WERI-Rb-1 (cell line): Measurements from ENCODE around the gene DNAJB6.

Source experiments
- DNase-seq: peaks from one replicate; pipeline ENCODE4 v3.0.0-alpha.2; 2020
- H3K27ac ChIP-seq: fragments of 250-450 bp; sonication (Bioruptor Pico); 2 replicates; pipeline ENCODE4 v1.5.1; 2020; ENCODE audit warnings: mild to moderate bottlenecking, moderate library complexity
- H3K27me3 ChIP-seq: fragments of 250-450 bp; sonication (Bioruptor Pico); 2 replicates; pipeline ENCODE4 v1.5.1; 2021; ENCODE audit warnings: mild to moderate bottlenecking, low read depth, moderate library complexity; ENCODE audit not compliant: insufficient read depth, severe bottlenecking
- H3K36me3 ChIP-seq: fragments of 250-450 bp; sonication (Bioruptor Pico); 2 replicates; pipeline ENCODE4 v1.5.1; 2020; ENCODE audit warnings: mild to moderate bottlenecking, moderate library complexity
- H3K4me3 ChIP-seq: 2 replicates; pipeline ENCODE4 v1.5.1; 2011; ENCODE audit warnings: low read depth, mild to moderate bottlenecking, control low read depth, low read length
- H3K9me3 ChIP-seq: fragments of 250-450 bp; sonication (Bioruptor Pico); 2 replicates; pipeline ENCODE4 v1.5.1; 2021; ENCODE audit warnings: mild to moderate bottlenecking, moderate library complexity; ENCODE audit not compliant: severe bottlenecking
- CTCF ChIP-seq: IDR thresholded peaks from 2 replicates; pipeline ENCODE4 v1.5.1; 2011; ENCODE audit warnings: low read depth, mild to moderate bottlenecking, control low read depth, inconsistent platforms, low read length

The DNAJB6 gene

GRCh38 chr7:157423348-157423747 is 86.5 kb downstream of the DNAJB6 start:
- H3K27me3 ChIP-seq = no peaks in the 10 kb centered on the region
- DNase-seq = no peak
- no peaks in the 10 kb centered on the region for H3K36me3 ChIP-seq
- no peak overlapping the region for H3K4me3 ChIP-seq
- no peak for TF ChIP-seq CTCF
- no peak overlapping the region for H3K27ac ChIP-seq
- no peaks in the 10 kb centered on the region for H3K9me3 ChIP-seq

GRCh38 chr7:157423886-157424565 is 87.2 kb downstream of the DNAJB6 start:
- no peaks in the 10 kb centered on the region for H3K27me3 ChIP-seq
- no peak for TF ChIP-seq CTCF
- H3K9me3 ChIP-seq = no peaks in the 10 kb centered on the region
- H3K4me3 ChIP-seq = no peak overlapping the region
- no peak for DNase-seq
- H3K36me3 ChIP-seq = no peaks in the 10 kb centered on the region
- no peak overlapping the region for H3K27ac ChIP-seq

GRCh38 chr7:157425137-157425731 is 88.4 kb downstream of the DNAJB6 start:
- Histone ChIP-seq H3K36me3 (no peaks in the 10 kb centered on the region), H3K27me3 (no peaks in the 10 kb centered on the region), H3K9me3 (no peaks in the 10 kb centered on the region), H3K27ac (no peak overlapping the region), H3K4me3 (no peak overlapping the region)
- 0 out of 2 replicates have a peak, but pooled peaks have one; percentile 33 for TF ChIP-seq CTCF
- peak; percentile 32 for DNase-seq

- H3K27ac ChIP-seq = no peak overlapping the region
Measured at GRCh38 chr7:157425761-157426160, 89.0 kb downstream of the DNAJB6 start.

GRCh38 chr7:157426463-157427301 is 89.9 kb downstream of the DNAJB6 start:
- H3K27me3 ChIP-seq = no peaks in the 10 kb centered on the region
- TF ChIP-seq CTCF = no peak

More at GRCh38 chr7:157425761-157426160, 89.0 kb downstream of the DNAJB6 start:
- DNase-seq = no peak
- no peaks in the 10 kb centered on the region for H3K9me3 ChIP-seq
- TF ChIP-seq CTCF = no peak
- no peaks in the 10 kb centered on the region for H3K36me3 ChIP-seq
- H3K4me3 ChIP-seq = no peak overlapping the region
- H3K27me3 ChIP-seq = no peaks in the 10 kb centered on the region

More at GRCh38 chr7:157426463-157427301, 89.9 kb downstream of the DNAJB6 start:
- DNase-seq = no peak
- no peak overlapping the region for H3K4me3 ChIP-seq
- no peaks in the 10 kb centered on the region for H3K9me3 ChIP-seq
- no peak overlapping the region for H3K27ac ChIP-seq
- H3K36me3 ChIP-seq = no peaks in the 10 kb centered on the region
